Activated CD4-positive, alpha-beta T cell treated with anti-CD3 and anti-CD28 coated beads for 24 hours (primary cell): ENCODE measurements around the gene C14orf132.

Experiments used
- DNase-seq, 2 donors: peaks; one replicate each; pipeline ENCODE4 v3.0.0-alpha.2; 2020; ENCODE audit warnings: low read depth in 2 of 2

Gene C14orf132

DNA sequence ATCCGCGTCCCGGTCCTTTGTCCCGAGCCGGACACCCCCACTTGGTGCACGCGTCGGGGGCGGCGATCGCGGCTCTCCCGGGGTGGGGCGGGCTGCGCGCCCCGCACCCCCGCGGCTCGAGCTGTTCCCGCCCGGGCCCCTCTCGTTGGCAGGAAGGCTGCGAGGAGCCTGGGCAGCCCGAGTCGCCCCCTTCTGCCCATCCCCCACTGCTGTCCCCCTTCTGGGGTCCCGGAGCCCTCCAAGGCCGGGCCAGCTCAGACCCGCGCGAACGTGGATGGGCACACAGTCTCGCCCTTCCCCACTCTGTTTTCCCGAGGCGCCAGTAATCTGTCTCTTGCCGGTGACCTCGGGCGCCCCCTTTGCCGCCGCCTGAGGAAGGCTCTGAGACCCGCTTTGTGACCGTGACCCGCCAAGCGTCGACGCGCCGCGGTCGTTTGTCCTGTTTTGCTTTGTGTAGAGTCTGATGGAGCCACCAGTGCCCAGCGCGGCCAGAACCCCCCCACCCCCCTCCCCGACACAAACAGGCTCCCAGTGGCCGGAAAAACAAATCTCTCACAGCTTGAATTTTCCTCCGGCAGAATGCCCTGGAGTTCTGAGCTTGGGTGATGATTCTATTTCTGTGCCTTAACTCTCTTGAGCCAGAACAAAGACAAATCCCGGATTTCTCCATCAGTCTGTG is 610 bp downstream of the C14orf132 start:
- DNase-seq: no peak

DNA sequence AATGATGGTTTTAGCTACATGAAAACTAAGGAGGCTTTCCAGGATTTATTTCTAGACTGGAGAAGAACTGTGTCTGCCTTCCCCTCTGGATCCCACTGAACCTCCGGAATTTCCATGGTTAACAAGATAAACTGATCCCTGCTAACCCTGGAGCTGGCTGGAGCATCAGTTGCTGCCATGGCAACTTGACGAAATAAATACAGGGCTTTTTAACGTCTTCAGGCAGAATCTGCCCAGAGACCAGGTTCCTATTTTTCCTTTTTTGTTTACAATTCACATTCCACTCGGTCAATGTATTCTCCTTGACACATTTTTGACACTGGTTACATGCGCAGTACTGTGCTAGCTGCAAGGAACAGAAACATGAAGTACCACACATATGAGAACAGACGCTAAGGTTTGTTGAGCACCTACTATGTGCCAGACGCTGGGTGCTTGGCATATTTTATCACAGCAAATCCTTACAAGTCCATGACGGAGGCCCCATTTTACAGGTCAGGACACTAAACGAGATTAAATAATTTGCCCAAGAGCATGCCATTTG is 1.7 kb downstream of the C14orf132 start:
- DNase-seq: no peak

DNA sequence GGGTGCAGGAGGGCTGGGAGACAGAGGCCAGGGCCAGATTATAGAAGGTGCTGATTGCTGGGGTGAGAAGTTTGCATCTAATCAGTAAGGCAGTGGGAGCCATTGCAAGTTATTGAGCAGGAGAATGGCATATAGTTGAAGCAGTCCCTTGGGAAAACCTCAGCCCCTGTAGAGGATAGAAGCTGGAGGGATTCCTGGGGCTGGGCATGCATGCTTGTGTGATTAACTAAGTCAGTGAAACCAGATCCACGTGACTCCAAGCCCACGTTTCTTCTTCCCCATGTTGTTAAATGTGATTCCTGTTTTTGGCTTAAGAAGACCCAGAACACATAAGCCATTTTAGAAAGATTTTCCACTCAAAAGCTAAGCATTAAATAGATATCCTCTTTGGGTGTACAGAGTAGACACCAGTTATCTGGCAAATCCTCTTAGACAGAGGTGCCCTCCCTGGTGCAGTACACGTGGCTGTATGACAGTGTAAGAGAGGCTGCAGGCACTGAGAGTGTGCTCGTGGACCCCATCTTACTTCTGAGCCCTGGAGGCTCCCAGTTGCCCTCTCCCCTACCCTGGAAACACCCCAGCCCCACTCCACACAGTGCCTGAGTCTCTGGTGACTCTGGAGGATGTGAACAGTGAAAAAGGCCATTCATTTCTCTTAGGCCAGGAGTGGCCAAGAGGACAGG is 3.2 kb downstream of the C14orf132 start:
- no peak for DNase-seq

DNA sequence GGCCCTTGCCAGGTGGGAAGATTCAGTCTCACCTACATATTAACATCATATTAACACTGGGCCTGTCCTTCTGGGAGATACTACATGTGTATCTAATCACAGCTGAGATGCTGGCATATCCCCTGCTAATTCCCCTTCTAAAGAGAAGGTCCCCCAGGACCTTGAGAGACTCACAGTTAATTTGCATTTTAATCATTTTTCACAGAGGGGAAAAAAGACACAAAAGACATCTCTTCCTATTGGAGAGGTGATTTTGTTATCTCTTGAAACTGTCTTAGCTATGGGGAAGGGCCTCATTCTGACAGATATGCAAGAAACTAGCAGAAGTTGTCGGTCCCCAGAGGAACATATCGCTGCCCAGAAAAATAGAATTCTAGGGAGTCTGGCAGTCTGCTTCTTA is 7.5 kb downstream of the C14orf132 start:
- no peak for DNase-seq

DNA sequence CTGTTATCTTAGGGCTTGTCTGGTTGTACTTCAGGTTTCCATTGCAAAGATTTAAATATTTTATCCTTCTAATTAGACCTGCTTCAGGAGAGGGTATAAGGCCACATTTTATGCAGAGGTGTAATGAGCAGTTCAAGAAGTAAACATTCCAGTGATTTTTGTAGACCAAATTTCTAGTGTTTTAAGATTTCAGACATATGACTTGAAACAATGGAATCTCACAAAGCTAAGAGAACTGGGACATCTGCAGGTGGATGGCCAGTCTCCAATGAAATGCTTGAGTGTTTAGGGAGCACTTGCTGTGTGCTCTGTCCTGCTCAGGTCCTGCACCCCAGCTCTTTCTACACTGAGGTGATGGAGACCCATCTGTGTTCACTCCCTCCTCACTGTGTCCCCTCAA is 7.9 kb downstream of the C14orf132 start:
- no peak for DNase-seq

DNA sequence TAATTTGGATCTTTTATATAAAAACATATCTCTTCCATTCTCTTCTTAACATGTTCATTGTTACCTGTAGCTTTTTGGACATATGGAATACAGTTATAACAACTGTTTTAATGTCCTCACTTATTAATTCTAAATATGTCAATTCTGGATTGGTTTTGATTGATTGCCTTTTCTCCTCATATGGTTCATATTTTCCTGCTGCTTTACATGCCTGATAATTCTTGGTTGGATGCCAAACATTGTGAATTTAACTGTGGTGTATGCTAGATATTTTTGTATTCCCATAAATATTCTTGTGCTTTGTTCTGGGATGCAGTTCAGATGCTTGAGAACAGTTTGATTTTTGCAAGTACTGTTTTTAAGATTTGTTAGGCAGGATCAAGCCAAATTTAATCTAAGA is 10.8 kb downstream of the C14orf132 start:
- DNase-seq: no peak

DNA sequence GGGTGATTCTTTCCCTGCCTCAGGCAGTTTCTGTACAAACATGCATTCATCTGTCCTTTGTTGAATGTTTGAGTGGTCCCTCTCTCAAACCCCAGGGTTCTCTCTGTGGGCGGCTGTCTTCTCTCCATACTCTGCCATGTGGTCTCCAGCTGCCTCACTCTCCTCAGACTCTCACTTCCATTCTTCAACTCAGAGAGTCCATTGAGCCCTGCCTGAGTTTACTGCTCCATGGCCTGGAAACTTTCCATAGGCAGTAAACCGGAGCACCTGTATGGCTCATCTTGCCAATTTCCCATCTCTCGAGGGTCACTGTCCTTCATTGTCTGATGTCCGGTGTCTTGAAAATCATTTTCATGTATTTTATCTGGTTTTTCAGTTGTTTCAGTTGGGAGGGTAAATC is 11.3 kb downstream of the C14orf132 start:
- DNase-seq: no peak

DNA sequence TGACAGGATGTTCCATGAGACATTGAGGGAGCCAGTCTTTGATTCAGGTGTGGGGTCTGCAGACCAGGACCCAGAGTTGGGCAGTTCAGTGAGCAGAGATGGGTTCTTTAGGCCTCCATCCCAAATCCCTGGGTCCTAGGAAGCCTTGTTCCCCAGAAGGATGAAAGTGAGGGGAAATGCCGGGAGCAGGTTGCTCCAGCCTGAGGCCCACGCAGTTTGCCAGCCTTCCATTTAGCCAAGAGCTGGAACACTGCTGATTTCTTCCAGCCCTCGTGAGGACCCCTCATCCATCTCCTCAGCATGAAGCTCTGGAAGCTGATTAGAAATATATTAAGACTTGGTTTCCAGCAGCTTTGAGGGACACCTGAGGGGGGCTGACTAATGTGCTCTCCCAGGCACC is 12.1 kb downstream of the C14orf132 start:
- DNase-seq: no peak

DNA sequence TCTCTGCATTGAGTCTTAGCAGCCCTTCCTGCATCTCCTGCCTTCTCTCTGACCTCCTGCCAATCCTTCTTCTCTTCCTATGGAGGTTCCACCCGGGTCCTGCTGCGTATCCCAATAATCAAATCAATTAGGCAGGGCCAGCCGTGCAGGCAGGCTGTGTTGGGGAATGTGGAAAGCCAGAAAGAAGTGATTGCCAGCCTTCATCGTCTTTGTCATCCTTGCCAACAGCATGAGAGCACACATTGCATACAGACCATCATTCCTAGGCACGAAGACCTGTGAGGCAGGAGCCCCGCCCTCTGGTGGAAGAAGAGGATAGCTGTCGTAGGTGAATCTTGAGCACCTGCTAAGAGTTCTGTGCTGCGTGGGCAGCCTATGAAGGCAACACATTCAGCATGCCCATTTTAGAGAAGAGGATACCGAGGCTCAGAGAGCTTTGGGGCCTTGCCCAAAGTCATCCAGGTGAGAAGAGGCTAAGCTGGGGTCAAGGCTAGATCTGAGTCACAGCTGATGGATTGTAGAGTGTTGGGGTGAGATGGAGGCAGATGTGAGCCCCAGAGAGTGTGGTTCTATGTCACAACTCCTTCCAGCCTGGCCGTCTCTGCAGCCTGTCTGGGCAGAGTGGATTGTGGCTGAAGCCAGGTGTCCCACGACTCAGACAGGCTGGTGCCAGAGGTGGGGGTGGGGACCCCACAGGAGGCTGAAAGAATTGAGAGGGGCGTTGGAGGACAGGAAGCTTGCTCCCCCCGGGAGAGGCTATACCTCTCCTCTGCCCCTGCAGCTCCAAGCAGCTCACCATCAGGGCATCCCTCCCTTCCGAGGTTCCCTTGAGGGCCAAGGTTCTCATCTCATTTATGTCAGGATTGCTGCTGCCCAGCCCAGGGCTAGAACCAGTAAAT is 12.7 kb downstream of the C14orf132 start:
- no peak for DNase-seq

DNA sequence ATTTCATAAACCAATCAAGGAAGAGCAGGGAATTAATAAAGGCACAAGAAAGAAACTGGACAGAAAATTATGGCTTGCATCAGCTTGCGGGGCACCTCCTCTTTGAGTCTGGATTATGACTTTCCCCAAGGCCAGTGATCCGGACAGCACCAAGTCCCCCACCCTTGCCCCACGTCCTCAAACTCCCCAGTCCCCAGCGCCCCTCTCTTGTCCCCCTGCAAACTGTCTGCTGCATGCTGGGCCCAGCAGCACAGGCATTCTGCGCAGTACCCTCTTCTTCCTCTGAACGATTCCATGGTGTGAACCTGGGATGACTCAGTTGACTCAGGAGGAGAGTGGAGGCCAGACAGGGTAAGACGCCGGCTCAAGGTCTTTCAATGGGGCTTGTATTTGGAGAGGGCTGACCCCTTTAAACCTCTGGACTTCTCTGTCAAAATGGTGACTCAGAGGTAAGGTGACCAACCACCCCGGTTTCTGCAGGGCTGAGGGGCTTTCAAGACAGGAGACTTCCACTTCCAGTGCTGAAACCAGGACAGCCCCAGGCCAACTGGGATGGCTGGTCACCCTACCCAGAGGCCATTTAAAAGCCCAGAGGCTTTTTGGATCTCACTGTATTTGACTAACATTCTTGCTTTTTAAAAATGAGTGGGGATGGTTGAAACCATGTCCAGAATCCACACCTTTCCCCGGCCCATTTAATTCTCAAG is 13.5 kb downstream of the C14orf132 start:
- no peak for DNase-seq

DNA sequence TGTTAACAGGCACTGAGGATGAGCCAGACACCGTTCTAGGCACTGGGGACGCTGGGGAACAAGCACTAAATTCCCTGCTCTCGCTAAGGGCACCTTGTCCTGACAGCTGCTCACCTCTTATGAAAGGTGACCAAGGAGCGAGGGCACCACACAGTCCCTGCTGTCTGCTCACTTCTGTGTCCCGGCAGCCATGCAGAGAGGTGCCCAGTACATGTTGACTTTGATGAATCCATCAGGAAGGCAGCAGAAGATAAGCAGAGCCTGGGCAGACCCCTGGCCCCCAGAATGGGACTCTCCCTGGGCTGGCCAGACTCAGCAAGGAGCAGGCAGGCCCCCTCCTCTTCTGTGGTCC is 14.1 kb downstream of the C14orf132 start:
- no peak for DNase-seq

DNA sequence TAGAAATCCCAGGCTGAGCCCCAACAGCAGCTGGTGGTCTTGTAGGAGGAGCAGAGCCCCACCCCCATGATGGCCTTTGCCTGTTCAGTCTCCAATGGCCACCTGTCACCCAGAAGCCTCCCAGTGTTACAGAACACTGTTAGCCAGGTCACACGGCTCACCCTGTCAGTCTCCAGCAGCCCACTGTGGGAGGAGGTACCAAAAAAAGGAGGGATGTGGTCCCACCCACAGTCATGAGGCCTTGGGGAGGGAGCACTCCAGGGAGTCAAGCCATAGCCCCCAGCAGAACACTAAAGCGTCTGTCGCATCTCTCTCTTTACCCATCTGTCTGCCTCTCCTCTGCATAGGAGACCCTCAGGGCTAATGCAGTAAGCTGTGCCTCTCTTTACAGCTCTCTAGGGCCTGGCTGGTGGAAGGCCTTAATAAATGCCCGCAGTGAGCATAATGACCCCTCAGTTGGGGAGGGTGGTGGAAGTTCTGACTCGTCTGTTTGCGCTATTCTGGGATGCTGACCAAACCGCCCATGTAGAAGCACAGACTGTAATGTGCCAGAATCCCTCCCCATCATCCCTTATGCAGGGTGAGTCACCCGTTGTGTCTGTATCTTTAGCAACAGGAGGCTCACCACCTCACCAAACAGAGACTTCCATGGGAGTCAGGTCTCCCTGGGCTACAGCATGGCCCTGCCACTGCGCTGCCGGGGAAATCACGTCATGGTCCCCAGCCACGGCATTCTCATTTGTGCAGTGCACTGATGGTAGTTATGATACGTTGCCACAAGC is 14.6 kb downstream of the C14orf132 start:
- no peak for DNase-seq

DNA sequence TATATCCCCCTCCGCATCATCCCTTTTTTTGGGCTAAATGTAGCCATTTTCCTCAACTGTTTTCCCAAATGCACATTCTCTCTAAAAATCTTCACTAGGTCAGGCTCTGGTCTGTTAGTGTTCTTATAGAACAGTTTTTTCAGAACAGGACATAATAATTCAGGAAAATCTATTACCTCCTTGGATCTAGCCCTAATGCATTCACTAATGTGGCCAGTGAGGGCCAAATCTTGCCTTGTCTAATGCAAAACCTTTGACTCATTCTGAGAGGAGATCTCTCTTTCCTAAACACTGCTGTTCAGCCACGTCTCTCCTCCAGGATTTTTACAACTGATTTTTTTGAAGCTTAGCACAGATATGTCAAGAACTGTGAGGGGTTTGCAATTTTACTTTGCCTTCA is 15.5 kb downstream of the C14orf132 start:
- DNase-seq: no peak

DNA sequence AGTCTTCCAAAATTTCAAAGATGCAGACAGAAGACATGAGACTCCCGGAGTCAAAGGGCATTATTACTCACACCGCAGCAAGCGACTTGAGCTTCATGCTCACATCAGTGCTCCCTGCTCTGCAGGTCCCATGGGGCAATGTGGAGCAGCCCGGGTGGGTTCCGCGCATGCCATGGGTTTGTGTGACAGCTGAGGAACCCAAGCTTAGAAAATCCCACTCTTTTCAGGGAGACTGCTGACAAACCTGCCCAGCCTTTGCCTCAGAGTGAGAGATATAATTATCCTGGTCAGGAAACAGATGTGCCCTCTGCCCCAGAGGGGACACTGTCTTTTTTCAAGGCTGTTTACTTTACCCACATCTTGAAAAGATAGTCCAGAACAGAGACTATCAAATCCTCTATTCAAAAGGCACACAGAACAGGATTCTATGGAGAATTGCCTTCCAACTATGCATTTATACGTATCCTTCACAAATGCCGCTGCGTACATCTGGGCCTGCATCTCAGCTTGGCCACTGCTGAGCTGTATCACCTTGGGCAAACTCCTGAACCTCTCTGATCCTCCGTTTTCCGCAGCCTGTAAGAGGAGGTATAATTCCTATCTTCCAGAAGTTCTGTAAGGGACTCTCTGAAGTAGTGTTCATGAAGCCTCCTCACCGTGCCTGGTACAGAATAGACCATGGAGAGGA is 16.0 kb downstream of the C14orf132 start:
- no peak for DNase-seq

DNA sequence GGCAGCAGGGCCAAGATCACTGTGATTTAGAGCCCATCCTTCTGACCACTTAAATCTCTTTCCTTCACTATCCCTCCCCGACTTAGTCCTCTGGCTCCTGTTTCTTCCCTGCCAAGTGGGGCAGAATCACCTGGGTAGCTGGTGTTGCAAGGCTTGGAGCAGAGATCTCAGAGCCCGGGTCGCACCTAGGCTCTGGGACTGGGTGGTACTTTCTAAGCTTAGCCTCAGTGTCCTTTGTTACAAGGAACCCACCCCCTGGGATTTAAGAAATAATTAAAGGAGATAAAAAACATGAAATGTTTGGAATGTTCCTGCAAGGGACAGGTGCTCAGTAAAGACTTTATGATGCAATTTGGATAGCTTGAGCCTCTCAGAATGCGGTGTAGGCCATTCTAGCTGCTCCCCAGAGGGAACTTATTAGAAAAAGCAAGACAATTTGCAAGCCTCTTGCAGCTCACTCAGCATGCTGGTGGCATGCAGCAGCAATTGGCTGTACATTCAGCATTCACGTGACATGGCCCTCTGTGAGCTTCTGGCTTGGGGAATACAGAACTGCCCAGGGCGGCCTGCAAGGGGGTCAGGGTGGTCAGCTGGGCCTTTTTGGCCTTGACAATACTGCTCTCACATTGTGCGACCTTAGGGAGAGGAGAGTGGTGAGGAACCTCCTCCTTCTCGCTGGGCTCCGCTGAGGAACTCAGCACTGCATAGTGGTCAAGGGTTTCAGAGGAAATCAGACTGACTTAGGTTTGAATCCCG is 16.8 kb downstream of the C14orf132 start:
- DNase-seq: no peak

DNA sequence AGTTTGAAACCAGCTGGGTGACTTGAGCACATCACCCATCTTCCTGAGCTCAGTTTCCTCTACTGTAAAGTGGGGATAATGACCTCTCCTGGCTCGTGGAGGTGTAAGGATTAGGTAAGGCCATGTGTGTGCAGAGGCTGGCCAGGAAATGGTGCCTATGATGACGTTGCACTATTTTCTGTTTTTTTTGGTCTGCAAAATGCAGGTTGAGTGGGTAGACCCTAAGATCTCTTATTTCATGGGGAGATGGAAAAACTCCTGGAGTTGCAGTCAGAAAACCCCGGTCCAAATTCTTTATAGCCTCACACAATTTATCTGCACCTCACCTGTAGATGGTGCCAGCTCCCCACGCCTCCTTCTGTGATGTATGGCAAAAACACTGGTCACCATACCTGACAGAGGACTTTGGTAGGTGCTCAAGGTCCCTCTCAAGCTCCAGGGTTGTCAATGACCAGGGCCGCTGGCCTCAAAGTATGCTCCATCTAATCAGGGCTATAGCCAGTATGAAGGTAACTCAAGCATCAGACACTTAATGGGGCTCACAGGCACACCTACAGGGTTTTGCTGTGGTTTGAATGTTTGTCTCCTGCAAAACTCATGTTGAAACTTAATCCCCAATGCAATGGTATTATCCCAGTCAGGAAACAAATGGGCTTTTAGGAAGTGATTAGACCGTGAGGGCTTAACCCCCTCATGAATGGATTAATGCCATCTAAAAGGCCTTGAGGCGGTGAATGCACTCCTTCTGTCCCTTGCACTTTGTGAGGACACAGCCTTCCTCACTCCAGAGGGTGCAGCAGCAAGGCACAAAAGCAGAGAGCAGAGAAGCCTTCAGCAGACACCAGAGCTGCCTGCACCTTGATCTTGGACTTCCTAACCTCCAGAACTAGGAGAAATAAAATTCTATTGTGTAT is 17.6 kb downstream of the C14orf132 start:
- no peak for DNase-seq

DNA sequence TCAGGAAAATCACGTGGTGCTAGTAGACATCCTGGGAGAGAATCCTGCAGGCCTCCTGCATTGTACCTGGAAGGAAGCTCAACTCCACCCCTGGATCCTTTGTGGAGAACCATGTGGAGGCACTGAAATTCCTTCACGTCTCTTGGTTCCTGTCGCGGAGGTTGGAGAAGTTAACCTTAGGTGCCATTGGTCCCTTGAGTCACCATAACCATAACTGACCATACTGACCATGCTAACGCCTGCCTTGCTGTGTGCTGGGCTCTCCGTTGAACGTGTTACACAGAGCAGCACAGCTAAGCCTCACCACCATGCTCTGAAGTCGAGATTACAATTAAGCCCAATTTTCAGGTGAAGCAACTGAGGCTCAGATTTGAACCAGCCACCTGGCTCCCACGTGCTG is 18.6 kb downstream of the C14orf132 start:
- DNase-seq: no peak

DNA sequence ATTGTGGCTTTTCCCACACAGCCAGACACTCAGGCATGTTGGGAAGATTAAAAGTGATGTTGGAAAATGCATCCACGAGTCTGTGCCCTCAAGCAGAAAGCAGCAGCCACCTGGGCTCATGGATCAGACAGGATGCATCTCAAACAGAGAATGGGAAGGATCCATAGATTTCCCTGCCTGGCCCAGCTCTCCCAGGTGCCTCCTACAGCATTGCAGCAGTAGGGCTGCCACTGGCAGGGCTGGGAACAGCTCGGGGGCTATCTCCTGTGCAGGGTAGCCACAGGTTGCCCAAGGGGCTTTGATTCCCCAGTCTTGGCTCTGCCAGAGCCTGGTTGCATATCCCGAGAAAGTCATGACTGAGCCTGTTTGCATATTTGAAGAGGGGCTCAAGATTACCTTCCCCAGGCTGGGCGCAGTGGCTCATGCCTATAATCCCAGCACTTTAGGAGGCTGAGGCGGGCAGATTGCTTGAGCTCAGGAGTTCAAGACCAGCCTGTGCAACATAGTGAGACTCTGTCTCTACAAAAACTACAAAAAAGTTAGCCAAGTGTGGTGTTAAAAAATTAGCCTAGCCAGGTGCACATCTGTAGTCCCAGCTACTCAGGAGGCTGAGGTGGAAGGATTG is 19.5 kb downstream of the C14orf132 start:
- DNase-seq: no peak
